Measurements from ENCODE around the gene MUC13.

The MUC13 gene

DNA sequence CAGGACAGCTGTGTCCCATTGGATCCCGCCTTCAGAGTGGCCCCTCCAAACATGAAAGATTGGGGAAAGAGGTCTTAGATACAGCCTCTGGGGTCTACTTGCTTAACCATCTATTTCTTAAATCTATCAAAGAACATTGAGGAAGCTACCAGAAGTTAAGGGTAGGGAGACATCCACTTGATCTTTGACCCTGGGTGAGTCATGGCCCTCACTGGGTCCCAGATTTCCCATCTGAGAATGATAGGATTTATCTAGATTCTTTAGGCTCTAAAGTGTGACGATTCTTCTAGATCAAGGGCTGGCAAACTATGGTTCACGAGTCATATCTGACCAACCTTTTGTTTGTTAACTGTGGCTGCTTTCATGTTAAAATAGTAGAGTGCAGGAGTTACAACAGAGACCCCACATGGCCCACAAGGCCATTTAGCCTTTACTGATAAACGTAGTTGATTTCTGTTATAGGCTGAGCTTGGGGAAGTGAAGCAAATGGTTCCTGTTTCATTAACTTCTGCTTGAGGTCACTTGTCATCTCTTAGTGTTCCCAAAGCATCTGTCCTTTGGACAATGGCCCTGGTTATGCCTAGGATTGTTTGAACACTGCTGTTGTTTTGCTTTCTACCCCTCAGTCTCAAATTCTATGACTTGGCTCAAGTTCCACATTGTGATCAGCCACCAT is 8.0 kb downstream of the MUC13 start:
- TF ChIP-seq, protein P1, sequence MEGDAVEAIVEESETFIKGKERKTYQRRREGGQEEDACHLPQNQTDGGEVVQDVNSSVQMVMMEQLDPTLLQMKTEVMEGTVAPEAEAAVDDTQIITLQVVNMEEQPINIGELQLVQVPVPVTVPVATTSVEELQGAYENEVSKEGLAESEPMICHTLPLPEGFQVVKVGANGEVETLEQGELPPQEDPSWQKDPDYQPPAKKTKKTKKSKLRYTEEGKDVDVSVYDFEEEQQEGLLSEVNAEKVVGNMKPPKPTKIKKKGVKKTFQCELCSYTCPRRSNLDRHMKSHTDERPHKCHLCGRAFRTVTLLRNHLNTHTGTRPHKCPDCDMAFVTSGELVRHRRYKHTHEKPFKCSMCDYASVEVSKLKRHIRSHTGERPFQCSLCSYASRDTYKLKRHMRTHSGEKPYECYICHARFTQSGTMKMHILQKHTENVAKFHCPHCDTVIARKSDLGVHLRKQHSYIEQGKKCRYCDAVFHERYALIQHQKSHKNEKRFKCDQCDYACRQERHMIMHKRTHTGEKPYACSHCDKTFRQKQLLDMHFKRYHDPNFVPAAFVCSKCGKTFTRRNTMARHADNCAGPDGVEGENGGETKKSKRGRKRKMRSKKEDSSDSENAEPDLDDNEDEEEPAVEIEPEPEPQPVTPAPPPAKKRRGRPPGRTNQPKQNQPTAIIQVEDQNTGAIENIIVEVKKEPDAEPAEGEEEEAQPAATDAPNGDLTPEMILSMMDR (IDR thresholded peaks at IDR 0.05; ENCODE audit: control insufficient read depth, extremely low read depth, insufficient read depth) = no peak
- H3K4me3 ChIP-seq (ENCODE audit: low read depth, low read length) = no peak overlapping the region
- DNase-seq (ENCODE audit: low read depth) = no peak

DNA sequence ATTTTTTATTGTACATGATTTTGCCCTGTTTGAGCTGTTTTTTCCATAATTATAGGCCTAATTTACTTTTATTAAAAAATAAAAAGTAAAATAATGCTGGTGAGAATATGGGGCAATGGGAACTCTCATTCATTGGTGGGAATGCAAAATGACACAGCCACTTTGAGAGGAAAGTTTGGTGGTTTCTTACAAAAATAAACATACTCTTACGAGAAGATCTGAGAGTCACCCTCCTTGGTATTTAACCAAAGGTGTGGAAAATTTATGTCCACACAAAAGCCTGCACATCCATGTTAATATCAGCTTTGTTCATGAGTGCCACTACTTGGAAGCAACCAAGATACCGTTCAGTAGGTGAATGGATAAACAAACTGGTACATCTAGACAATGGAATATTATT is 9.8 kb downstream of the MUC13 start:
- no peak for DNase-seq (ENCODE audit: low read depth)
- no peak overlapping the region for H3K4me3 ChIP-seq (ENCODE audit: low read depth, low read length)
- TF ChIP-seq, protein P1 (IDR thresholded peaks at IDR 0.05; ENCODE audit: control insufficient read depth, extremely low read depth, insufficient read depth) = no peak

DNA sequence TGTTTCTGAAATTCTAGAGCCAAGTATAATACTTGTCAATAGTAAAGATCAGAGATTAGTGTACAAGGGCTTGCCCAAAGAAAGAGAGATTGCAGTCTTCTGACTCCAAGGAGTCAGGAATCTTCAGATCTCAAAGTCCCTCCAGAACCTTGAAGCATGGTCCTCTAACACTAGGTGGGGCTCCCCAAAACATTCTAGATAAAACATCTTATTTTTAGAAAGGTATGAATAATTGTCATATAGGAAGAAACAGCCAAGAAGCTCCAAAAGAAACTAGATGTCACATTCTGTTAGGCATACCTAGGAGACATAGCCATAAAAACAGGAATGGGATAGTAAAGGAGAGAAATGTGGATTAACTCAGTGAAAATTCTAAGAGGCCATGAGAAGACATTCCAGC is 10.7 kb downstream of the MUC13 start:
- TF ChIP-seq, protein P1 (IDR thresholded peaks at IDR 0.05; ENCODE audit: control insufficient read depth, extremely low read depth, insufficient read depth) = peak; percentile 15; the same call in 1 of the 2 replicates
- no peak overlapping the region for H3K4me3 ChIP-seq (ENCODE audit: low read depth, low read length)
- DNase-seq (ENCODE audit: low read depth) = peak; percentile 72

DNA sequence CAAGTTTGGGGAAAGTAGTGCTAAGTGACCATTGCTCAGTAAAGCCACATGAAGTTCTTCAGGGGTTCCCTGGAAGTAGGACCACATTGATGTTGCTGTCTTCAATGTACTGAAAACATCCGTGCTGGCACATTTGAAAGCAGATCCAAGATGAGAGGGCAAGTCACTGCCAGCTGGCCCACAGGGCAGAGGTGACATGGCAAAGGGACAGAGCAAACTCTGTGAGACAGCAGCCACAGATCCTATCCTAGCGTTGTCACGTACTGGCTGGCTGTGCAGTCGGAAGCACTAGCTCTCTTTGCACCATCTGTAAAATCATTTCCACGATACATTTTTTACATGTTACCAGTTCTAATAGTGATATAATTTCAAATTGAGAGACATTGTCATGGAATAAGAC is 13.8 kb downstream of the MUC13 start:
- no peak overlapping the region for H3K4me3 ChIP-seq (ENCODE audit: low read depth, low read length)
- DNase-seq (ENCODE audit: low read depth) = peak; percentile 73
- TF ChIP-seq, protein P1 (IDR thresholded peaks at IDR 0.05; ENCODE audit: control insufficient read depth, extremely low read depth, insufficient read depth) = no peak

DNA sequence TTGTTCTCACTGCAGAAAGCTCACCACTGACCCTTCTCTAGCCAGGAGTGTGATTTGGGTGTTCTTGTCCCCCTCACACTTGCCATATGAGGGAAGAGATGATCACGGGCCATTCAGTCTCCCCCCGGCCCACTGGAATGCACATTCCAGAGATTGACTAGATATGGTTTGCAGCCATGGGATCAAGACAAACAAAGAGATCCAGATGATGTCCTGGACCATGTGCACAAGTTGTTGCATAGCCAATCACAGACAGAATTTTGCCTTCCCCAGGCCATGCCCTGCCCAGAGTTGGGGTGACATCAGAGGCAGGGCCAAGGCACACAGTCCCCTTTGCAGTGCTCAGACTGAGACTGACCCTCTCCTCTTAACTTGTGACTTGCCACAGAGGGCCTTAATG is 14.8 kb downstream of the MUC13 start:
- TF ChIP-seq, protein P1 (IDR thresholded peaks at IDR 0.05; ENCODE audit: control insufficient read depth, extremely low read depth, insufficient read depth) = no peak
- no peak overlapping the region for H3K4me3 ChIP-seq (ENCODE audit: low read depth, low read length)
- no peak for DNase-seq (ENCODE audit: low read depth)

DNA sequence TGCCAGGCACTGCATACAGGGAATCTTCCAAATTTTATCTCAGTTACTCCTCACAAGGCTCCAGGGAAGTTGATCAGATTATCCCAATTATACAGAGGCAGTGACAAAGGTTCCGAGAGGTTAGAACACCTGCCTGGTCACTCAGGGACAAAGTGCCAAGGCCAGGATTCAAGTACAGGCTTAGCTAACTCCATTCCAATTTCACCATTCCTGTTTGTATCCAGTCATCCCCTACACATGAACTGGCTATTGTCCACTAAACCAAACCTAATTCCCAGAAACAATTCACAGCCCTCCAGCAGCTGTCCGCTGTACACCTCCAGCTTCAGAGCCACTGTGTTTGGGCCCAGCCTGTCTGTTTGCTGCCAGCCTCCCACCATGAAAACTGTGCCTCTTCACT is 16.0 kb downstream of the MUC13 start:
- no peak for DNase-seq (ENCODE audit: low read depth)
- no peak overlapping the region for H3K4me3 ChIP-seq (ENCODE audit: low read depth, low read length)
- TF ChIP-seq, protein P1 (IDR thresholded peaks at IDR 0.05; ENCODE audit: control insufficient read depth, extremely low read depth, insufficient read depth) = no peak

DNA sequence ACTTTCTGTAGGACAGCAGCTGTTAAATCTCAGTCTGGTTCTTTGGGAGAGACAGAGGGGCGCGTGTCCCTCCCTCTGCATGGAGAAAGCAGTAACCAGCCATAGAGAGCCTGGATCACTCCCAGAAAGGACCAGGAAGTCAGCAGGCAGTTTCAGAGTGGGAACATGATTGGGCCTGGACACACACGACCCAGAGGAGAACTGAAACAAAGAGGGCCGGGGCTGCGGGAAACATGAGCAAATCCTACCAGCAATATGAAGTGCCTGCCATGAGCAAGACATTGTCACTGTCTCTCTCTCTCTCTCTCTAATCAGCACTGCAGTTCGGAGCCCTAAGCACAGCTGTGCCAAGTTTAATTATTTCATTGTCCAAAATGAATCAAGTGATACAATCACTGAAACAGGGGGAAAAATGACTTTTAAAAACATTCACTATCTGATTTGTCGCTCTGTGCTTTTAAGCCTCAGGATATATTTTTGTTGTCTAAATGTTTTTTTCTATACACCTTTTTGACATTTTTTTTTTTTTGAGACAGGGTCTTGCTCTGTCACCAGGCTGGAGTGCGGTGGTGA is 17.6 kb downstream of the MUC13 start:
- H3K4me3 ChIP-seq (ENCODE audit: low read depth, low read length) = no peak overlapping the region
- TF ChIP-seq, protein P1 (IDR thresholded peaks at IDR 0.05; ENCODE audit: control insufficient read depth, extremely low read depth, insufficient read depth) = no peak
- DNase-seq (ENCODE audit: low read depth) = no peak
